AML-193 (cell line): ENCODE results near the gene CDKL2.
"Not testable (repeated sequence)": the region's sequence is repeated elsewhere in the genome, so short reads cannot be mapped to it uniquely, and the experiment has no call there.

Source experiments
- DNase-seq, 2 experiments: peaks; one replicate each; lab custom pipeline; 2025; lab: John Stamatoyannopoulos, UW

CDKL2 gene

DNA sequence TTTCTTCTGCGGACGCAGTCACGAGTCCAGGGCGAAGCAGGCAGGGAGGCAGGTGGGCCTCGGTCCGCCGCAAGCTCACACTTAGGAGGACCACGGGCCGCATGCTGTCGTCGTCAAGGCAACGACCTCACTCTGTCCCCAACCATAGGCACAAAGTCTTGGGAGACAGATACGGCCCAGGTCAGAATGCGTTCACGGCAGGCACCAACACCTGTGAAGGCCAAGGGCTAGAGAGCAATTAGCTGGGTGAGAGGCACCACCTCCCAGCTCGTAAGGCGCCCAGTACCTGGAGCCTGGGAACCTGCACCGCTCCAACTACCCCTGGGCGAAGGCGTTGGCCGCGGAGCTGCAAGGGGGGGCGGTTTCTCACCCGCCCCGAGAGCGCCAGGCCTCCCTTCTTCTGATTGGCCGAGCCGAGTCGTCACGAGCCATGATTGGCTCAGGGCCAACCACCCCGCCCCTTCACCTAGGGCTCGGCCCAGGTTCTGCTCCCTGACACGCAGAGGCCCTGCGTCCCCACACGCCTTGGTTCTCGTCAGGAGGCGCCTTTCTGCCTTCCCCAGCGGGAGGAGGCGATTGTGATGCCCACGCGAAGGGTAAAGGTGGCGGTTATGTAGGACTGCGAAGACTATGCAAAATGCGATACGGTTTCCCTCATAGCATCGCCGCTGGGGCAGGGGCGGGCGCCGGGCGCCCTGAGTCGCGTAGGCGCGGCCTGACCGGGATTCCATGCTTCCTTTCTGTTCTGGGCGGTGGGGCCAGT lies at the start of gene CDKL2:
Gene CDKL2, minus strand, starts transcription at position 355 of the 763 bp plus-strand sequence. CDS start 4,540 bp downstream, outside the sequence.
- no peak for DNase-seq

DNA sequence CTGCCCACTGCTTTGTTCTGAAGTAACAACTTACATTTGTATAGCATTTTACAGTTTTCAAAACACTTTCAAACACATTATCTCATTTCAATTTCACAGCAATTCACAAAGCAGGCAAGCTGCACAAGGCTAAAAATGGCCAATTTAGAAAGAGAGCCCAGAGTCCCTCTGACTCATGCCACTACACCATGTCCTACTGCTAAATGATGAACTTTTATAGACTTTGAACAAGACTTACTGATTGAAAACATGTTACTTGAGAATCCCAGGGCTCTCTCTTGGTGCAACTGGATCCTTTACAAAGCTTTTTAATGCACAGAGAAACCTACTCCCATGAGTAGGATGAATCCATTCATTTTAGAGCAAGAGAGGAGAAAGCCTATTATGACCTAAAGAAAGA lies 48.6 kb upstream of the CDKL2 start:
- DNase-seq: no peak

DNA sequence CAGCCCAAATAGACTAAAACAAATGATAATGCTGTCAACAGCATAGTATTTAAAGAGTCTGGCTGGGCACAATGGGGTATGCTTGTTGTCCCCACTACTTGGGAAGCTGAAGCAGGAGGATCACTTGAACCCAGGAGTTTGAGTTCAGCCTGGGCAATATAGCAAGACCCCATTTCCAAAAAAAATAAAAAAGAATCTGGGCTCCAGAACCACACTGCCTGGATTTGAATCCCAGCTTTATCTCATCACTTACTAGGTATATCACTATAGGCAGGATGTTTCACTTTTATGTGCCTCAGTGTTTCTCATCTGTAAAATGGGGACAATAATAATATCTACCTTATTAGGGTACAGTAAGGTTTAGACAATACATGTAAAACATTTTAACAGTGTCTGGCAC lies 48.1 kb upstream of the CDKL2 start:
- no peak for DNase-seq

DNA sequence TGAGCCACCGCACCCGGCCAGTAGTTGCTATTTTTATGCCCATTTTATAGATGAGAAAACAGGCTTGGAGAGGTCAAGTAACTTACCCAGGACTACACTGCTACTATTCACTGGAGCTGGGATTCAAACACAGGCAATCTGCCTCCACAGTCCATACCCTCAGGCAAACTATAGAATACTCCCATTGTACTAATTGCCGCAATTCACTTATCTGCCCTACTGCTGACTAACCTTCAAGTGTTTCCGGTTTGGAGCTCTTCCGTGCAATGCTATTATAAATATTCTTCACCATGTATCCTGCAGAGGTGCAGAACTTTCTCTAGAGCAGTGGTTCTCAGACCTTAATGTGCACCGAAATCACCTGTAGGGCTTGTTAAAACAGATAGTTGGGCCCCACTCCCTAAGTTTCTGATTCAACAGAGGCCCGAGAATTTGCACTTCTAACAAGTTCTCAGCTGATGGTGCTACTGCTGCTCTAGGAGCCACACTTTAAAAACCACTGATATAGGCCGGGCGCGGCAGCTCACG lies 44.7 kb upstream of the CDKL2 start:
- no peak for DNase-seq

DNA sequence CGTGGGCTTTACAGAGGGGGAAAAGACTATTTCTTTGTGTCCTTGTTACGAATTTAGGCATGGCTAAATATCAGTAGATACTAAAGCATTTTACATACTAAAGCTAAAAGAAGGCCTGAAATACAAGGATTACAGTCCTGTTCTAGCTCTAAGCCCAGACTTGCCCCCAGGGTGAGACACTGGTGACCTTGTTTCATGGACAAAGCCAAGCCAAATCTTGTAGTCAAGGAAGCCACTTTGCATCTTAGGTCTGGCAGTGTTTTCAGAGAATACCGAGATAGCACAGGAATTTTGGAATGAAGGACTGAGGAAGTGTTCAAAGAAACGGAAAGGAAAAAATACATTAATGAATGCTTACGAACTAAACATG lies 43.6 kb upstream of the CDKL2 start:
- no peak for DNase-seq

DNA sequence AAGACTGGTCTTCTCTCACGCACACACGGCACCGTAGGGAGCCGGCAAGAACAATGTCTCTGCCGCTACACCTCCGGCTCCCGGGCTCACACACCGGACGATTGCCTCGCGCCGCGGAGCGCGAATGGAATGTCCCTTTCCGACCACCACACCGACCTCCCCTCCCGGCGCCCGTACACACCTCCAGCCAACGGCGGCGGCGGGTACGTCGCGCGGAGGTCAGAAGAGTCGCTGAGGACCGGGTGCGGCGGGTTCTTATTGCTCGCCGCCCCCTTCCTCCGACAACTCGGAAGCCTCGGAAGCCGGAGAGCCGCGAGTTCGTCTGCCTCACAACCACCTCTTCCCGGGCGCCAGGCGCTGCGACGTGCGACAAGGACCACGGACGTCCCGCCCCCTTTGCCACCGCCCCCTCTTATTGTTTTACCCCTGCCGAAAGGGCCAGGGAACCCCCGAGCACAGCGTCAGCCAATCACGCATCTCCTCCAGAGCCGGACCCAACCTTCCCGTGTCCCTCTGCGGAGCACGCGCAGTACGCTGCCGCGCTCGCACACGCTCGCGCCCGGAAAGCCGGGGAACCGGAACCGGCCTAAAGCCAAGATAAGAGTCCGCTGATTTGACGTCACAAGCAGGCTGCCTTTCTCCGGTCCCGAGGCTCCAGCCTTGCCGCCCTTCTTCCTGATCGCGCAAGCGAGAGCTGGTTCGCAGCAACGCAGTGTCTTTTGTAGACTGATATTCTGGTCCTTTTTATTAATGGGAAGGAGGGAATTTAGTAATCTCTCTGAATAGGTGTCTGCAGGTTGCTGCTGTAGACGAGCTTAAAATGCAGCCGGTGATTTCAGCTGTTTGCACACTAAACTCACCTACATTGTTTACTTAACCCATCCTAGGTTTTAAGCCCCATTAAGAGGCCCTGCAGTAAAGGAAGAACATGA lies 43.0 kb upstream of the CDKL2 start, which contains the start of gene G3BP2:
Gene G3BP2, minus strand, starts transcription at position 385 of the 932 bp plus-strand sequence. CDS start 11,386 bp downstream, outside the sequence.
- DNase-seq: peak; percentile 92 to 96

DNA sequence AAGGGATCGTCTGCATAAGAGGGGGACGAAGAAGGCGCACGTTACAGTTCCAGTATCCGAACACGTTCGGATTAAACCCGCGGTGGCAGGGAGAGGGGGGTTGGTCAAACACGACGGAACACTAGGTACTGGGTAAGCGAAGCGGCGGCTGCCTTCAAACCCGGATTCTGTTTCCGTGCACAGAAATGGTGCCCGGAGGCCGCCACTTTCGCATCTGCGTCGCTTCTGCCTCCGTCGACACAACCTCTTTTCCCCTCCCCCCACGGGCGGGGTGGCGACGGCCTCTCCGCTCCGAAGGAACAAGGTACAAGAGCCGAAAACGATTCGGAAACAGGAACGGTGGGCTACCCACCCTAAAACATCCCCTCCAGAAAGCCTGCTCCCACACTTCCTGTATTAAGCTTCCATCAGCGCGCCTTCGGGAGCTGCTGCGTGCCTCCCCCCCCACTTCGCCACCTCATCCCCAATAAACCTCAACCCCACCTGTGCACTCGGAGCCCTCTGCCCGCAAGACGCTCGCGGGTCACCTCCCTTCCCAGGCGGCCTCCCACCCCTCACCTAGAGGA lies 42.2 kb upstream of the CDKL2 start:
- peak in 1 of 2 experiments; percentile 23 for DNase-seq

DNA sequence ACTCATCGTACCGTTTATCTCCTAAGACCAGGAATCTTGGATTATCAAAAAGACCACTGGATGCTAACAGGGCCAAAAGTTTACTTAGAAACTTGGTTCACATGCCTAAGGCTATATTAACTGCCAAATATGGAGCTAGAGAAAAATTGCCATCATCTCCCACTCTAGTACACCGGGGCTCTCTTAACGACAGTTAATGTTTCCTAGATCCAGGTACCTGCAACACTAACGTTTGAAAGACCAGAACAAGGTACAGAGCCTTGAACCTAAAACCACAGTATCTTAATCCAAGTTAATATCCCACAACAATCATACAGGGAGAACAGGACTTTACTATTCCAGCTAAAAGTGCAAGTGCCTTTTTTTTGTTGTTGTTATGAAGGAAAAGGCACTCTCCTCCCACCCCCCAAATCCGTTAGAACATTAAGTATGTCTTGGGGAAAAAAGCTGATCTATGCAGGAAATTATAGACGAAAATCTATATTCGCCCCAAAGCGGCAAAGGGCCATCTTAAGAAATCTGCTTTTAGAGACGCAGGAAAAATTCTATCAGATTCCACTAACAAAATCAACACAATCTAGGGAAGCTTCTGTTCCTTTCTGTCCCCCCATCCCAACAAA lies 41.6 kb upstream of the CDKL2 start:
- no peak for DNase-seq

DNA sequence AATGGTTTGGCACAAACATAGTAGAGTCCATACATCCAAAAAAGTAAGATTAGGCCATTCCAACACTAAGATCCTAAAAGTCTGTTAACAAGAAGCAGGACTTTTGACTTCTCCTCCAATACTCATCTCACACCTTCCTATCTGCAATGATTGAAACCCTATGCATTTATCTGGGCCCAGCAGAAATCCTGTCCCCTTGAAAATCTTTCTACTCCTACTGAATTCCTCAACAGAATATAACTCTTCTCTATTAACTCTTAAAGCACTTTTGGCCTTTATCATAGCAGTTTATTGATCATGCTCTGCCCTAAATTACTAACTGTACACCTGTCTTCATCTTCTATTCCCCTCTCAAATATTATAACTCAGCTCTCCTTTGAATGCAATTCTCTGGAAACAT lies 38.3 kb upstream of the CDKL2 start:
- no peak for DNase-seq

DNA sequence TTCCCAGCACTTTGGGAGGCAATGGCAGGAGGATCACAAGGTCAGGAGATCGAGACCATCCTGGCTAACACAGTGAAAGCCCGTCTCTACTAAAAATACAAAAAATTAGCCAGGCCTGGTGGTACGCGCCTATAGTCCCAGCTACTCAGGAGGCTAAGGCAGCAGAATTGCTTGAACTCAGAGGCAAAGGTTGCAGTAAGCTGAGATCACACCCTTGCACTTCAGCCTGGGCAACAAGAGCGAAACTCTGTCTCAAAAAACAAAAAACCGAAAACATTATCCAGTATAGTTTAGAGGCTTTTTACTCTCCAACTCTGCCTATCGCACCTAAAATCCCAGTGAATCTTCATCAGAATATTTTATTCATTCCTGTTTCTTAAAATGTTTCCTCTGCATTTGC lies 37.3 kb upstream of the CDKL2 start:
- DNase-seq: not testable (repeated sequence)

DNA sequence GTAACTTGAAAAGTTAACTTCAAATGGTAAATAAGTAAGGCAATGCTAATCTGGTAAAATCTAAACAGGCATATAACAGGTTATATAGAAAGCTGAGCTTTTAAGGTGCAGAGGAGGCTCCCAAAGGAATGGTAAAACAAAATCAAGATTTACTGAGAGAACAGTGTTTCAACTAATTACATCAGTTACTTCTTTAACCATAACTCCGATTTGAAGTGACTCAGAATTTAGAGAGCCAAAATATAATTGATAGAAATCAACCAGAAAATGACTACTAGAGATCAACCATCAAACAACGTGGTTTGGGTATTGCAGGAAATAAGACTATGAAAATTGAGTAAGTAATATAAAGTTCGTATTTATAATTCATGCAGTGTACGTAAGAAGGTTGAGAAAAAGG lies 36.0 kb upstream of the CDKL2 start:
- no peak for DNase-seq

DNA sequence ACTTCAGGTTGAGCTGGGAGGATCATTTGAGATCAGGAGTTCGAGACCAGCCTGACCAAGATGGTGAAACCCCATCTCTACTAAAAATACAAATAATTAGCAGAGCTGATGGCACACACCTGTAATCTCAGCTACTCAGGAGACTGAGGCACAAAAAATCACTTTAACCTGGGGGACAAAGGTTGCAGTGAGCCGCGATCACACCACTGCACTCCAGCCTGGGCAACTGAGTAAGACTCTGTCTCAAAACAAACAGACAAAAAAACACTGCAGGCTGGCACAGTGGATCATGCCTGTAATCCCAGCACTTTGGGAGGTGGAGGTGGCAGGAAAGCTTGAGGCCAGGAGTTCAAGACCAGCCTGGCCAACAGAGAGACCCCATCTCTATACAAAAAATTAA lies 34.3 kb upstream of the CDKL2 start:
- not testable (repeated sequence) for DNase-seq

DNA sequence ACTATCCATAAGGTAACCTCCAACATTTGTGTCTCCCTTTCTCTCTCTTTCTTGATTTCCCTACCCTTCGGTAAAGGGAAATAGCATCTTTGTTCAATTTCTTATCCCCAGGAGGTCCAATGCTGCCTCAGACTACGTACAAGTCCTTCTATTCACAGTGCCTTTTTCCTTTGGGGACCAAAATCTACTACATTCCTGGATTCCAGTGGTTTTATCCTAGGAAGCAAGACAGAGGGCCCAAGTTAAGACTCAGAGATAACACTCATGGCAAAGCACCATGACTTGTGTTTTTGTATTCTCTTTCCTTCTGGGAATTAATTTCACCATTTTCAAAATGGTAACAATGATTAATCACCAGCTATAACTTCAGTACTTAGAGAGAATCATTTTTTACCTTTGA lies 32.3 kb upstream of the CDKL2 start:
- no peak for DNase-seq

DNA sequence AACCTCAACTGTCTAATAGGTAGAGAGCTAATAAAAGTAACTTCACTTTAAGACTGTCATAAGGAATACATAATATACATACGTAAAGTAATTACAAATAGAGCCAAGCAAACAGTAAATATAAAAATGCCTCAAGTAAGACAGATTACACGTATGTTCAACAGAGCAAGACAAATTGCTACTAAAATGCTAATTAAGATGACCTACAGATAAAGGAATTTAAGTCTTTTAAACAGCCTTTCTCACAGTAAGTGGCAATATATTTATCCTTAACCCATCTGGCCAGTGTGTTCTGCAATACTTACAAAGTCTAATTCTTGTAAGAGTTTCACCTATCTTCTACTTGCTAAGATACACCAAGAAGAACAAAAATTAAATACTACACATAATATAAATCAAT lies 30.2 kb upstream of the CDKL2 start:
- DNase-seq: no peak

DNA sequence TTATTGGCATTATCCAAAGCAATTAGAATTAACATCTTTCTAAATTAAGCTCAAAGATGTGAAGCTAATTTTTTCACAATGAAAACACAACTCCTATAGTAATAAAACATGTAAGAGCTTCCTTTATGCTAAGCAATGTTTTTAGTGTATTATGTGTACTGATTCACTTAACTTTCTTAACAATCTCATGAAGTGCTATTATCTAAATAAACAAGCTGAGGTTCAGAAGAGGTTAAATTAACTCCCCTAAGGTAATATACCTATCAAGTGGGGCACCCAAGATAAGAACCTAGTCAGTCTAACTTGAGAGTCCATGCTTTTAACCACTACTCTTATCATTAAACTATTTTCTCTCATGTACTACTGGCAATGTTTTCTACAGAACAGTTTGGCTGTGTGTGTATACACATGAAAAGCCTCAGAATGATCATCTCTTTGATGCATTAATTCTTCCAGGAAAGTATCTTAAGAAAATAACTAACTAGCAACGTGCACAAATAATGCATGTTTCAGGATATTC lies 29.2 kb upstream of the CDKL2 start:
- DNase-seq: no peak

DNA sequence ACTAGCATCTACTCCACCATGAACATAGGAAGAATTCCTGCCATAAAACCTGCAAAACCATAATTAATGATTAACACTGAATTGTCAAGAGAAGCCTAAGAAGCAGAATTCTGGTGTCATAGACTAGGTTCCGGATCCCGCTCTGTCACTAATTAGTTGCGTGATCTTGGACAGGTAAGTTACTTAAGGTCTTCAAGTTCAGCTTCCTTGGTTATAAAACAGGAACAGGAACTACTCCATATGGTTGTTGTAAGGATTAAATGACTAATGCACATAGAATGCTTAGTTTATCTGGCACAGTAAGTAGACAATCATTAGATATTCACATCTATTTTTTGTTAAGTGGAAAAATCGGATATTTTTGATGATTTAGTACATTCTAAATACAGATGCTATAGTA lies 28.5 kb upstream of the CDKL2 start:
- no peak for DNase-seq

DNA sequence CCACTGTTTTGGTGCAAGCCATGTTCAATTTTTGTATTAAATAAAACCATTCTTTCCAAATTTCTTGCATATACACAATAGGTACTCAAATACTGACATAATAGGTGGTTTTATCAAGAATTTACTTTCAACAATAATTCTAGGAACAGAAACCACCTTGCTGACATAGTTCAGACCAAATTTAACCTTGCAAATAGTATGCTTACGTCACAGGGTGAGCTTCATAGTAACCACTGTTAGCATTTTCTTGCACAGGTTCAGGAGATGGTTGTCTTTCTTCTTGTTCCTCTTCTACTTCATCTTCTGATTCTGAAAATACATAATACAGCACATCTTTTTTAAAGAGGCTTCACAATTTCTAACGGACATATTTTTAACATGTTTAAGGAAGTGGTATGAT lies 25.2 kb upstream of the CDKL2 start:
- DNase-seq: no peak

DNA sequence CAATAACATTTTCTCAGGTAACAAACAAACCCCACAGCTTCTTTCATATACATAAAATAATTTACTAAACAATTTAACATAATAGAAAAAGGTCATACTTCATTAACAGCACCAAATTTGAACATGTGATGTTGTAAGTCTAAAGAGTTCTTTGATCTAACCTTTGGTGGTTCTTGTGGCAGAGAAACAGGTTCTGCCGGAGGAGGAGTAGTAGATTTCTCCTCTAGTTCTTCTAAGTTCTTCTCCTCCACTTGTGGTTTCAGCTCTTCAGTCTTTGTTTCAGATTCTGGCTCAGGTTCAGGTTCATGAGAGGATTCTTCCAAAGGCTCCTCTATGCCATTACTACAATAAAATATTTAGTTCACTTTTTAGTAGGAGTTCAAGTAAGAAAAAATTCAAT lies 24.6 kb upstream of the CDKL2 start:
- no peak for DNase-seq

DNA sequence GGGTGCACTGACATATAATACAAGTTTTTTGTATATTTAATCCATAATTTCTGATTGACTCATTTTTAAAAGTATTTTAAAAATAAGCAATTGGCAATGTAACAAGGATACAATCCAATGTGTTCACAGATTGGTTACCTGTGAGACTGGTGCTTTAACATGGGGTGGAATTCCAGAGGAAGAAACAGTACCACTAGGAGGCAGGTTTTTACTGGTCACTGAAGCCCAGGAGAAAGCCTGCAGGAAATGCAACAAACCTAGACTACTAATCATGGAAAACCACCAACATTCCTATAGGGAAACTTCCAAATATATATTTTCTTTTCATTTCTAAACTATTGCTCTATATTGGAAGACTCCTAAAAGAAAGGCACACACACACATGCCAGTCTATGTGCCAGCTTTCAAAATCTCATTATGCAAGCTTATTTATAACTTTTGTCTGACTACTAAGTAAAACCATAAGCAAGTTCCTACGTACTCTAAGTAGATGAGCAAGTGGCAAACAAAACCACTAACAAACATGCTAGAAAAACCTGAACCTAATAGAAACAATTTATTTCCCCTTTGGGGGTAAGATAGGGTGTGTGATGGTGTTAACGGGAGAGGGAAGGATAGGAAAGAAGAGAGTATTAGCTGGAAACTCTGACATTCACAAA lies 23.6 kb upstream of the CDKL2 start:
- DNase-seq: no peak

DNA sequence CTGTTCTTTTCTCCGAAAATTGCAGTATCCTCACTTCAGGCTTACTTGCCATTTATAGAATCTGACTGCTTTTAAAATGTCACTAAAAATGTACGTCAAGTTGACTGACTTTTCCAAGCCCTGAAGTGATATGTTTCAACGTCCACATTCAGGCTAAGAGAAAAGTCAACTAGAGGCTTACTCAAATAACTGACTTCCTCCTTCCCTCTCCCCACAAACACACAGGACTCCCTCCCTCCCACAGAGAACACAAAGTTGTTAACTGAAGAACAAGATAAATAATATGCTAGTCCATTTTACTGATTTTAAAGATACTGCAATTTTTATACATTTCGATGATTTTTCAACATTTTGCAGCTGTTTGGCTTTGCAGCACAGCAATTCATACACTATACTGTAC lies 13.8 kb upstream of the CDKL2 start:
- DNase-seq: peak; percentile 4 to 18

DNA sequence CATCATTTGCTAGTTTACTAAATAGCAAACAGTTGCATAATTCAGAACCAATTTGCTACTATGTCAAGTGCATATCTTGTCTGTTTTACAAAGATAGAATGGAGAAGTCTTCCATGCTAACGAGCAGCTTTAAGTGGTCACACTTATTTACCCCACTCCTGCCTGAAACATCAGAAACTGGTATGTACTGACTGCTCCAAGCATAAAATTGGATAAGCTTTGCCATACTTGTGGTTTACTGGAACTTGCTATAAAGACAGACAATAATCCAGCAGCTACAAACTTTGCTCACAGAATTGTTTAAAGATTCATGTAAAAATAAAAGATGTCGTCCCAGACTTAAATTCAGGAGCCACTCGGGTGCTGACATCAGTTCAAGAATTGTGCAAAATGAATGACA lies 13.3 kb upstream of the CDKL2 start:
- no peak for DNase-seq
